Spleen (tissue), 7 donors: ENCODE data around the gene PAXIP1.
"Not testable (repeated sequence)": the region's sequence is repeated elsewhere in the genome, so short reads cannot be mapped to it uniquely, and the experiment has no call there.

Experiments
- POLR2A ChIP-seq, 3 donors: fragments of 450-650 bp; IDR thresholded peaks; one replicate each; pipeline ENCODE4 v1.5.1; 2017; ENCODE audit warnings: antibody characterized with exemption in 3 of 3, mild to moderate bottlenecking in 1 of 3
- TF ChIP-seq, protein P1 (sequence below), 11 experiments: fragments of 200-600 bp in 7 of 11; fragments of 450-650 bp in 4 of 11; sonication (generic) in 4 of 11; IDR thresholded peaks in 8 of 11; conservative IDR thresholded peaks in 3 of 11; 1 replicate in 7 of 11; 2 replicates in 4 of 11; pipeline versions ENCODE4 v1.4.0 to v1.8.0; 2016 to 2021; ENCODE audit warnings: antibody characterized with exemption in 11 of 11, inconsistent platforms in 4 of 11, mild to moderate bottlenecking in 1 of 11
- donor health status: DM: no; HTN: no; CAD: no; lungs with moderate emphysema.
- donor health status: DM: no; HTN: no; CAD: no.
- donor health status: DM: no; HTN: no; CAD: no.

DNA sequence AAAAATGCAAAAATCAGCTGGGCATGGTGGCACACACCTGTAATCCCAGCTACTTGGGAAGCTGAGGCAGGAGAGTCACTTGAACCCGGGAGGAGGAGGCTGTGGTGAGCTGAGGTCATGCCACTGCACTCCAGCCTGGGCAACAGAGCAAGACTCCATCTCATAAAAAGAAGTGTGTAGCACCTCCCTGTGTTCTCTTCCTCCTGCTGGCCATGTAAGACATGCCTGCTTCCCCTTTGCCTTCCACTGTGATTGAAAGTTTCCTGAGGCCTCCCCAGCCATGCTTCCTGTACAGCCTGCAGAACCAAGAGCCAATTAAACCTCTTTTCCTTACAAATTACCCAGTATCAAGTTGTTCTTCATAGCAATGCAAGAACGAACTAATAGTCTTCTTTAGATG lies 80.5 kb downstream of the PAXIP1 start:
- not testable (repeated sequence) for TF ChIP-seq POLR2A (IDR thresholded peaks at IDR 0.05)
- TF ChIP-seq, protein P1, sequence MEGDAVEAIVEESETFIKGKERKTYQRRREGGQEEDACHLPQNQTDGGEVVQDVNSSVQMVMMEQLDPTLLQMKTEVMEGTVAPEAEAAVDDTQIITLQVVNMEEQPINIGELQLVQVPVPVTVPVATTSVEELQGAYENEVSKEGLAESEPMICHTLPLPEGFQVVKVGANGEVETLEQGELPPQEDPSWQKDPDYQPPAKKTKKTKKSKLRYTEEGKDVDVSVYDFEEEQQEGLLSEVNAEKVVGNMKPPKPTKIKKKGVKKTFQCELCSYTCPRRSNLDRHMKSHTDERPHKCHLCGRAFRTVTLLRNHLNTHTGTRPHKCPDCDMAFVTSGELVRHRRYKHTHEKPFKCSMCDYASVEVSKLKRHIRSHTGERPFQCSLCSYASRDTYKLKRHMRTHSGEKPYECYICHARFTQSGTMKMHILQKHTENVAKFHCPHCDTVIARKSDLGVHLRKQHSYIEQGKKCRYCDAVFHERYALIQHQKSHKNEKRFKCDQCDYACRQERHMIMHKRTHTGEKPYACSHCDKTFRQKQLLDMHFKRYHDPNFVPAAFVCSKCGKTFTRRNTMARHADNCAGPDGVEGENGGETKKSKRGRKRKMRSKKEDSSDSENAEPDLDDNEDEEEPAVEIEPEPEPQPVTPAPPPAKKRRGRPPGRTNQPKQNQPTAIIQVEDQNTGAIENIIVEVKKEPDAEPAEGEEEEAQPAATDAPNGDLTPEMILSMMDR (IDR thresholded peaks at IDR 0.05 in 8 of 11, conservative IDR thresholded peaks at IDR 0.05 in 3 of 11), result not testable (repeated sequence)
